H1 (cell line): Measurements from ENCODE around the gene TEAD2. TPM values are rescaled to one million over a fixed set of nuclear protein-coding genes. Genes with fewer than 3 reads are reported as not detected.

Experiments
- CBX5 ChIP-seq: fragments of 300-800, 300-1000 bp; sonication (generic); IDR thresholded peaks from 2 replicates; pipeline ENCODE4 v1.7.1; 2016; ENCODE audit warnings: antibody characterized with exemption, low read length, low read depth
- POLR2A ChIP-seq, 2 experiments: IDR thresholded peaks; 1 replicate in 1 of 2; 2 replicates in 1 of 2; pipeline ENCODE4 v1.6.1; 2011; ENCODE audit warnings: low read depth in 2 of 2, low read length in 2 of 2, mild to moderate bottlenecking in 2 of 2; ENCODE audit errors: control extremely low read depth in 1 of 2
- SIRT6 ChIP-seq: IDR thresholded peaks from one replicate; pipeline ENCODE4 v1.7.1; 2012; ENCODE audit warnings: low read length, inconsistent platforms
- TCF12 ChIP-seq: IDR thresholded peaks from 2 replicates; pipeline ENCODE4 v1.6.1; 2011; ENCODE audit warnings: low read depth, mild to moderate bottlenecking, low read length
- polyA plus RNA-seq, 7 experiments: library from polyadenylated mRNA; depleted of rRNA in 3 of 7; stranded (reverse) in 5 of 7; unstranded in 2 of 7; fragments of >200 nt in 5 of 7; fragments of 200-250 nt in 2 of 7; gene quantifications; 1 replicate in 5 of 7; 2 replicates in 1 of 7; 4 replicates in 1 of 7; pipeline versions ENCODE4 v1.2.1 to v1.2.3, GENCODE V29; 2011 to 2013; ENCODE audit warnings: missing spikeins in 2 of 7, mixed read lengths in 2 of 7
- total RNA-seq: library from RNA; stranded (reverse); fragmentation: NEBNext Ultra II Directional; extraction: Animal tissue kit (Norgen Biotek cat#: 25700); gene quantifications from 2 replicates; pipeline ENCODE4 v1.2.1, GENCODE V29; 2021
- TF ChIP-seq, protein P1 (sequence below): fragments of 300-600 bp; sonication (generic); IDR thresholded peaks from 2 replicates; pipeline ENCODE4 v1.7.1; 2012; ENCODE audit warnings: low read length, moderate library complexity, mild to moderate bottlenecking, inconsistent platforms; ENCODE audit not compliant: insufficient replicate concordance

The TEAD2 gene
- total and polyA plus RNA-seq, 2 of the 8 experiments (the other 6 are each of a cell fraction or from before 2014, with no cell fraction given) = 87.6 to 146 TPM

DNA sequence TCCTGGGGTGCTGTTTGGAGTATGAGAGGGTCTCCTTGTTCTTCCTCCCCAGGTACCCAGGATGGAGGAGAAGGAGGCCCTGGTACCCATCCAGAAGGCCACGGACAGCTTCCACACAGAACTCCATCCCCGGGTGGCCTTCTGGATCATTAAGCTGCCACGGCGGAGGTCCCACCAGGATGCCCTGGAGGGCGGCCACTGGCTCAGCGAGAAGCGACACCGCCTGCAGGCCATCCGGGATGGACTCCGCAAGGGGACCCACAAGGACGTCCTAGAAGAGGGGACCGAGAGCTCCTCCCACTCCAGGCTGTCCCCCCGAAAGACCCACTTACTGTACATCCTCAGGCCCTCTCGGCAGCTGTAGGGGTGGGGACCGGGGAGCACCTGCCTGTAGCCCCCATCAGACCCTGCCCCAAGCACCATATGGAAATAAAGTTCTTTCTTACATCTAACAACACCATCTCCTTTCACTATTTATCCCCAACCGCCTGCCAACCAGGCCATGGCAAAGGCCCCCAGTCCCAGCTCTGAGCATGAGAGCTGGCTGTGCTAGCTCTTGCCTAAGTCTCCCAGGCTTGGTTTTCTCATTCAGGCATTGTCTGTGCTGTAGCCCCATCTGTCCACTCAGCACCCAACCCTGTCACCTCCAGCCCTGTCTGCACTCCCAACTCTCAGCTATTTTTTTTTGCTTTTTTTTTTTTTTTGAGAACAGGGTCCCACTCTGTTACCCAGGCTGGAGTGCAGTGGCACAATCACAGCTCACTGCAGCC is 12.6 kb upstream of the TEAD2 start (continued):
- TF ChIP-seq, protein P1, sequence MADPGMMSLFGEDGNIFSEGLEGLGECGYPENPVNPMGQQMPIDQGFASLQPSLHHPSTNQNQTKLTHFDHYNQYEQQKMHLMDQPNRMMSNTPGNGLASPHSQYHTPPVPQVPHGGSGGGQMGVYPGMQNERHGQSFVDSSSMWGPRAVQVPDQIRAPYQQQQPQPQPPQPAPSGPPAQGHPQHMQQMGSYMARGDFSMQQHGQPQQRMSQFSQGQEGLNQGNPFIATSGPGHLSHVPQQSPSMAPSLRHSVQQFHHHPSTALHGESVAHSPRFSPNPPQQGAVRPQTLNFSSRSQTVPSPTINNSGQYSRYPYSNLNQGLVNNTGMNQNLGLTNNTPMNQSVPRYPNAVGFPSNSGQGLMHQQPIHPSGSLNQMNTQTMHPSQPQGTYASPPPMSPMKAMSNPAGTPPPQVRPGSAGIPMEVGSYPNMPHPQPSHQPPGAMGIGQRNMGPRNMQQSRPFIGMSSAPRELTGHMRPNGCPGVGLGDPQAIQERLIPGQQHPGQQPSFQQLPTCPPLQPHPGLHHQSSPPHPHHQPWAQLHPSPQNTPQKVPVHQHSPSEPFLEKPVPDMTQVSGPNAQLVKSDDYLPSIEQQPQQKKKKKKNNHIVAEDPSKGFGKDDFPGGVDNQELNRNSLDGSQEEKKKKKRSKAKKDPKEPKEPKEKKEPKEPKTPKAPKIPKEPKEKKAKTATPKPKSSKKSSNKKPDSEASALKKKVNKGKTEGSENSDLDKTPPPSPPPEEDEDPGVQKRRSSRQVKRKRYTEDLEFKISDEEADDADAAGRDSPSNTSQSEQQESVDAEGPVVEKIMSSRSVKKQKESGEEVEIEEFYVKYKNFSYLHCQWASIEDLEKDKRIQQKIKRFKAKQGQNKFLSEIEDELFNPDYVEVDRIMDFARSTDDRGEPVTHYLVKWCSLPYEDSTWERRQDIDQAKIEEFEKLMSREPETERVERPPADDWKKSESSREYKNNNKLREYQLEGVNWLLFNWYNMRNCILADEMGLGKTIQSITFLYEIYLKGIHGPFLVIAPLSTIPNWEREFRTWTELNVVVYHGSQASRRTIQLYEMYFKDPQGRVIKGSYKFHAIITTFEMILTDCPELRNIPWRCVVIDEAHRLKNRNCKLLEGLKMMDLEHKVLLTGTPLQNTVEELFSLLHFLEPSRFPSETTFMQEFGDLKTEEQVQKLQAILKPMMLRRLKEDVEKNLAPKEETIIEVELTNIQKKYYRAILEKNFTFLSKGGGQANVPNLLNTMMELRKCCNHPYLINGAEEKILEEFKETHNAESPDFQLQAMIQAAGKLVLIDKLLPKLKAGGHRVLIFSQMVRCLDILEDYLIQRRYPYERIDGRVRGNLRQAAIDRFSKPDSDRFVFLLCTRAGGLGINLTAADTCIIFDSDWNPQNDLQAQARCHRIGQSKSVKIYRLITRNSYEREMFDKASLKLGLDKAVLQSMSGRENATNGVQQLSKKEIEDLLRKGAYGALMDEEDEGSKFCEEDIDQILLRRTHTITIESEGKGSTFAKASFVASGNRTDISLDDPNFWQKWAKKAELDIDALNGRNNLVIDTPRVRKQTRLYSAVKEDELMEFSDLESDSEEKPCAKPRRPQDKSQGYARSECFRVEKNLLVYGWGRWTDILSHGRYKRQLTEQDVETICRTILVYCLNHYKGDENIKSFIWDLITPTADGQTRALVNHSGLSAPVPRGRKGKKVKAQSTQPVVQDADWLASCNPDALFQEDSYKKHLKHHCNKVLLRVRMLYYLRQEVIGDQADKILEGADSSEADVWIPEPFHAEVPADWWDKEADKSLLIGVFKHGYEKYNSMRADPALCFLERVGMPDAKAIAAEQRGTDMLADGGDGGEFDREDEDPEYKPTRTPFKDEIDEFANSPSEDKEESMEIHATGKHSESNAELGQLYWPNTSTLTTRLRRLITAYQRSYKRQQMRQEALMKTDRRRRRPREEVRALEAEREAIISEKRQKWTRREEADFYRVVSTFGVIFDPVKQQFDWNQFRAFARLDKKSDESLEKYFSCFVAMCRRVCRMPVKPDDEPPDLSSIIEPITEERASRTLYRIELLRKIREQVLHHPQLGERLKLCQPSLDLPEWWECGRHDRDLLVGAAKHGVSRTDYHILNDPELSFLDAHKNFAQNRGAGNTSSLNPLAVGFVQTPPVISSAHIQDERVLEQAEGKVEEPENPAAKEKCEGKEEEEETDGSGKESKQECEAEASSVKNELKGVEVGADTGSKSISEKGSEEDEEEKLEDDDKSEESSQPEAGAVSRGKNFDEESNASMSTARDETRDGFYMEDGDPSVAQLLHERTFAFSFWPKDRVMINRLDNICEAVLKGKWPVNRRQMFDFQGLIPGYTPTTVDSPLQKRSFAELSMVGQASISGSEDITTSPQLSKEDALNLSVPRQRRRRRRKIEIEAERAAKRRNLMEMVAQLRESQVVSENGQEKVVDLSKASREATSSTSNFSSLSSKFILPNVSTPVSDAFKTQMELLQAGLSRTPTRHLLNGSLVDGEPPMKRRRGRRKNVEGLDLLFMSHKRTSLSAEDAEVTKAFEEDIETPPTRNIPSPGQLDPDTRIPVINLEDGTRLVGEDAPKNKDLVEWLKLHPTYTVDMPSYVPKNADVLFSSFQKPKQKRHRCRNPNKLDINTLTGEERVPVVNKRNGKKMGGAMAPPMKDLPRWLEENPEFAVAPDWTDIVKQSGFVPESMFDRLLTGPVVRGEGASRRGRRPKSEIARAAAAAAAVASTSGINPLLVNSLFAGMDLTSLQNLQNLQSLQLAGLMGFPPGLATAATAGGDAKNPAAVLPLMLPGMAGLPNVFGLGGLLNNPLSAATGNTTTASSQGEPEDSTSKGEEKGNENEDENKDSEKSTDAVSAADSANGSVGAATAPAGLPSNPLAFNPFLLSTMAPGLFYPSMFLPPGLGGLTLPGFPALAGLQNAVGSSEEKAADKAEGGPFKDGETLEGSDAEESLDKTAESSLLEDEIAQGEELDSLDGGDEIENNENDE = no peak
- TF ChIP-seq SIRT6 = no peak
- TF ChIP-seq TCF12 = no peak
- TF ChIP-seq CBX5 = no peak
- TF ChIP-seq POLR2A (IDR thresholded peaks at IDR 0.05; ENCODE audit: control extremely low read depth in 1 of 2, low read depth in 2 of 2, low read length in 2 of 2) = no peak
- TF ChIP-seq, all 59 proteins: peak for 0
